Measurements from ENCODE around the gene MRI1. TPM values are rescaled to one million over a fixed set of nuclear protein-coding genes. Genes with fewer than 3 reads are reported as not detected.
A peak's percentile ranks its signal among the peaks of the same experiment; 100 is the strongest.

MRI1 gene
- polyA plus RNA-seq, 3 donors, result 3.8 to 48.9 (median 4.4) TPM

DNA sequence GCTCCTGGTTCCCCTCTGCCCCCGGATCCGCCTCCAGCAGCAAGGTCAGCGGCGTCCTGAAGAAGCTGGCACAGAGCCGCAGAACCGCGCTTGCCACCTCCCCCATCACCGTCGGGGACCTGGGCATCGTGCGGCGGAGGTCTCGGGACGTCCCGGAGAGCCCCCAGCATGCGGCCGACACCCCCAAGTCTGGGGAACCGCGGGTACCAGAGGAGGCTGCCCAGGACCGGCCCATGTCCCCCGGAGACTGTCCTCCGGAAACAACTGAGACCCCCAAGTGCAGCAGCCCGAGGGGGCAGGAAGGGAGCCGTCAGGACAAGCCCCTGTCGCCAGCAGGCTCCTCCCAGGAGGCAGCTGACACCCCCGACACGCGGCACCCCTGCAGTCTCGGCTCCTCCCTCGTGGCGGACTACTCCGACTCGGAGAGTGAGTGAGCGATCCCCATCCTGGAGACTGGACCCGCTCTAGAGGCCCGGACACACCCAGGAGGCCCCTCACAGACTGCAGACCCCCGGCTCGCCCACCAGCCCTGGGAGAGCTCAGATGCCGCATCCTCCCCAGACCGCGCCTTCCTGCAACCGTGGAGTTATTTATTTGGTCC, 1.6 kb upstream of the MRI1 start:
- Histone ChIP-seq H3K4me2 (replicated peaks; ENCODE audit: extremely low read depth, low read length, poor library complexity, severe bottlenecking) (no peak overlapping the region), H3K4me1 (ENCODE audit: control insufficient read depth in 1 of 2, insufficient read depth in 2 of 2, low read length in 2 of 2) (peaks cover 16 to 20% of the 10 kb centered on the region in 2 donors), H3K9ac (ENCODE audit: insufficient read depth, low read length, poor library complexity, severe bottlenecking) (no peak overlapping the region), H3K27me3 (ENCODE audit: control insufficient read depth in 2 of 2, insufficient read depth in 2 of 2, low read length in 2 of 2) (no peaks in the 10 kb centered on the region), H3K9me3 (replicated peaks in 1 of 2; ENCODE audit: control insufficient read depth in 1 of 2, insufficient read depth in 1 of 2, low read length in 2 of 2) (no peaks in the 10 kb centered on the region), H3K4me3 (replicated peaks in 1 of 3; ENCODE audit: low read depth in 2 of 3, low read length in 3 of 3) (no peak overlapping the region), H4K20me1 (ENCODE audit: insufficient read depth, low read length) (peaks cover 9% of the 10 kb centered on the region), H3K36me3 (replicated peaks in 1 of 2; ENCODE audit: control insufficient read depth in 1 of 2, insufficient read depth in 2 of 2, low read length in 2 of 2) (peaks cover 46 to 47% of the 10 kb centered on the region in 2 donors), H3K79me2 (ENCODE audit: insufficient read depth, low read length) (no peaks in the 10 kb centered on the region), H2AFZ (ENCODE audit: insufficient read depth, low read depth, low read length, poor library complexity, severe bottlenecking) (no peak overlapping the region), H3K27ac (ENCODE audit: low read depth in 1 of 2, low read length in 2 of 2) (no peak overlapping the region)
- TF ChIP-seq, protein P1, sequence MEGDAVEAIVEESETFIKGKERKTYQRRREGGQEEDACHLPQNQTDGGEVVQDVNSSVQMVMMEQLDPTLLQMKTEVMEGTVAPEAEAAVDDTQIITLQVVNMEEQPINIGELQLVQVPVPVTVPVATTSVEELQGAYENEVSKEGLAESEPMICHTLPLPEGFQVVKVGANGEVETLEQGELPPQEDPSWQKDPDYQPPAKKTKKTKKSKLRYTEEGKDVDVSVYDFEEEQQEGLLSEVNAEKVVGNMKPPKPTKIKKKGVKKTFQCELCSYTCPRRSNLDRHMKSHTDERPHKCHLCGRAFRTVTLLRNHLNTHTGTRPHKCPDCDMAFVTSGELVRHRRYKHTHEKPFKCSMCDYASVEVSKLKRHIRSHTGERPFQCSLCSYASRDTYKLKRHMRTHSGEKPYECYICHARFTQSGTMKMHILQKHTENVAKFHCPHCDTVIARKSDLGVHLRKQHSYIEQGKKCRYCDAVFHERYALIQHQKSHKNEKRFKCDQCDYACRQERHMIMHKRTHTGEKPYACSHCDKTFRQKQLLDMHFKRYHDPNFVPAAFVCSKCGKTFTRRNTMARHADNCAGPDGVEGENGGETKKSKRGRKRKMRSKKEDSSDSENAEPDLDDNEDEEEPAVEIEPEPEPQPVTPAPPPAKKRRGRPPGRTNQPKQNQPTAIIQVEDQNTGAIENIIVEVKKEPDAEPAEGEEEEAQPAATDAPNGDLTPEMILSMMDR (IDR thresholded peaks at IDR 0.05), result no peak
- Mint-ChIP-seq H3K36me3 (peaks cover 36 to 54% of the 10 kb centered on the region in 2 donors), H3K9me3 (no peaks in the 10 kb centered on the region), H3K4me1 (peaks cover 17% of the 10 kb centered on the region), H3K4me3 (no peak overlapping the region), H3K27me3 (ENCODE audit: low read depth in 3 of 3) (no peaks in the 10 kb centered on the region), H3K27ac (no peak overlapping the region)
- no peak for DNase-seq
- 96% methylated on average over 37 of the region's 42 CpGs for WGBS (ENCODE audit: insufficient coverage)
- intact Hi-C loops (cut with micrococcal nuclease), result no loop called here

DNA sequence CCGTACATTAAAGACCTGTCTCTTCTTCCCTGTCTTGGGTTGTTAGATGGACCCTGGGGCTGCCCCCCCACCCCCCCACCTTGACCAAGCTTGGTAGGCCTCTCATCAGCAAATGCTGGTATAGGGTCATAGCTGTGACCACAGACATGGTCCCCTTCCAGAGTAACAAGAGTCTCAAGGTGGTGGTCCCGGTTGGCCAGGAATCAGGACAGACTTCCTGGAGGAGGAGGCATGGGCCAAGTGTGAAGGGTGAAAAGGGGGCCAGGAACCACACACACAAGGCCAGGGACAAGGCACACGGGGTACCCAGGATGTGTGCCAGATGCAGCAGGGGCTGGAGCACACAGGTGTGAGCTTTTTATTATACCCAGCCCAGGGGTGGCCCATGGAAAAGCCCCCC, 1.1 kb upstream of the MRI1 start:
- intact Hi-C loops (cut with micrococcal nuclease), result no loop called here
- H3K4me3 Mint-ChIP-seq, result no peak overlapping the region
- no peak overlapping the region for H3K4me2 ChIP-seq (replicated peaks; ENCODE audit: extremely low read depth, low read length, poor library complexity, severe bottlenecking)
- no peak overlapping the region for H3K27ac ChIP-seq (ENCODE audit: low read depth in 1 of 2, low read length in 2 of 2)
- H3K9me3 Mint-ChIP-seq, result no peaks in the 10 kb centered on the region
- peak overlapping the region in 1 of 7 donors; percentile 31 for H3K27ac Mint-ChIP-seq
- H4K20me1 ChIP-seq (ENCODE audit: insufficient read depth, low read length), result peaks cover 9% of the 10 kb centered on the region
- H3K4me1 Mint-ChIP-seq, result peaks cover 17% of the 10 kb centered on the region
- peaks cover 33 to 52% of the 10 kb centered on the region in 2 donors for H3K36me3 Mint-ChIP-seq
- H3K4me3 ChIP-seq (replicated peaks in 1 of 3; ENCODE audit: low read depth in 2 of 3, low read length in 3 of 3), result no peak overlapping the region
- peaks cover 41 to 42% of the 10 kb centered on the region in 2 donors for H3K36me3 ChIP-seq (replicated peaks in 1 of 2; ENCODE audit: control insufficient read depth in 1 of 2, insufficient read depth in 2 of 2, low read length in 2 of 2)
- no peaks in the 10 kb centered on the region for H3K9me3 ChIP-seq (replicated peaks in 1 of 2; ENCODE audit: control insufficient read depth in 1 of 2, insufficient read depth in 1 of 2, low read length in 2 of 2)
- no peaks in the 10 kb centered on the region for H3K27me3 ChIP-seq (ENCODE audit: control insufficient read depth in 2 of 2, insufficient read depth in 2 of 2, low read length in 2 of 2)
- no peaks in the 10 kb centered on the region for H3K79me2 ChIP-seq (ENCODE audit: insufficient read depth, low read length)
- no peaks in the 10 kb centered on the region for H3K27me3 Mint-ChIP-seq (ENCODE audit: low read depth in 3 of 3)
- TF ChIP-seq, protein P1 (IDR thresholded peaks at IDR 0.05), result no peak
- no peak overlapping the region for H2AFZ ChIP-seq (ENCODE audit: insufficient read depth, low read depth, low read length, poor library complexity, severe bottlenecking)
- no peak overlapping the region for H3K9ac ChIP-seq (ENCODE audit: insufficient read depth, low read length, poor library complexity, severe bottlenecking)
- DNase-seq, result no peak
- WGBS (ENCODE audit: insufficient coverage), result 100% methylated on average over 2 of the region's 3 CpGs
- peaks cover 16 to 20% of the 10 kb centered on the region in 2 donors for H3K4me1 ChIP-seq (ENCODE audit: control insufficient read depth in 1 of 2, insufficient read depth in 2 of 2, low read length in 2 of 2)
